Astrocyte (in vitro differentiated cells and primary cell): ENCODE data around the gene ZNF45.

Experiments used
- EZH2 ChIP-seq: IDR thresholded peaks from 2 replicates; pipeline ENCODE4 v1.6.1; 2012; ENCODE audit warnings: mild to moderate bottlenecking, low read length, inconsistent platforms; ENCODE audit not compliant: insufficient read depth
- TF ChIP-seq, protein P1 (sequence below): IDR thresholded peaks from 2 replicates; pipeline ENCODE4 v1.5.1; 2011; ENCODE audit warnings: low read depth, mild to moderate bottlenecking, inconsistent platforms, low read length, moderate library complexity; ENCODE audit not compliant: insufficient read depth

DNA sequence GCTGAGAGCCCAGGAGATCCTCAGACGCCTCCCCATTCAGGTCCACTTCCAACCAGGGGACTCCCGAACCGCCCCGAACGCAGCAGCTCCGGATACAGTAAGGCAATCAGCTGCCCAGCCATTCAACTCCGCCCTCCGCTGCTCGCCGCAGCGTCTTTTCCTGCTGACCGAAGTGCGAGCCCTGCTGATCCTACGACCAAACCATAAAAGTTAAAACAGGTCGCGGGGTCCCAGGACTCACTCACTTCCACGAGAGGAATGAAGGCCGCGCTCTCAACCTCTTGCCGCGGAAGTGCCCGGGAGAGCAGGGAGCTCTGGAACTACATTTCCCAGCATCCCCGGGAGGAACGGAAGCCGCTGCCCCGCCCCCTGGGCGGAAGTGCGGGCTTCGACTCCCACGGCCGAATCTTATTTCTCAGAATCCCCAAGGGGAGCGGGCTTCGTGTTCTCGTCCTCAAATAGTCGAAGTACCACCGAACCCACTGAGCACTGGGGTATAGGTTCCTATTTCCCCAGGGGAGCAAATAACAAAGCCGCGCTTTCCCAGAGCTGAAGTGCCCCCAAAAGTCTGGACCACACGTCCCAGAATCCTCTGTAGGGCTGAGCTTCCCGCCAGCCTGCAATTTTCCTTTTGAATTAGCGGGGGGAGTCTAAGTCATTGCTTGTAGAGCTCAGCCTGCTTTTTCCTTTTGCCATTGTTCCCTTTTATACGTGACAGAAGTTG is at the start of gene ZNF45:
- TF ChIP-seq, protein P1, sequence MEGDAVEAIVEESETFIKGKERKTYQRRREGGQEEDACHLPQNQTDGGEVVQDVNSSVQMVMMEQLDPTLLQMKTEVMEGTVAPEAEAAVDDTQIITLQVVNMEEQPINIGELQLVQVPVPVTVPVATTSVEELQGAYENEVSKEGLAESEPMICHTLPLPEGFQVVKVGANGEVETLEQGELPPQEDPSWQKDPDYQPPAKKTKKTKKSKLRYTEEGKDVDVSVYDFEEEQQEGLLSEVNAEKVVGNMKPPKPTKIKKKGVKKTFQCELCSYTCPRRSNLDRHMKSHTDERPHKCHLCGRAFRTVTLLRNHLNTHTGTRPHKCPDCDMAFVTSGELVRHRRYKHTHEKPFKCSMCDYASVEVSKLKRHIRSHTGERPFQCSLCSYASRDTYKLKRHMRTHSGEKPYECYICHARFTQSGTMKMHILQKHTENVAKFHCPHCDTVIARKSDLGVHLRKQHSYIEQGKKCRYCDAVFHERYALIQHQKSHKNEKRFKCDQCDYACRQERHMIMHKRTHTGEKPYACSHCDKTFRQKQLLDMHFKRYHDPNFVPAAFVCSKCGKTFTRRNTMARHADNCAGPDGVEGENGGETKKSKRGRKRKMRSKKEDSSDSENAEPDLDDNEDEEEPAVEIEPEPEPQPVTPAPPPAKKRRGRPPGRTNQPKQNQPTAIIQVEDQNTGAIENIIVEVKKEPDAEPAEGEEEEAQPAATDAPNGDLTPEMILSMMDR: no peak
- no peak for TF ChIP-seq EZH2
